Psoas muscle (tissue), 8 donors: Measurements from ENCODE around the gene PCDHGA11. TPM values are rescaled to one million over a fixed set of nuclear protein-coding genes. Genes with fewer than 3 reads are reported as not detected.

ENCODE experiments used
- ATAC-seq, 4 donors: fragments of 200-7000 bp; cut with Tn5 transposase; one replicate each; pipeline ENCODE4 v1.9.1; 2020; ENCODE audit warnings: moderate library complexity in 3 of 4, mild to moderate bottlenecking in 2 of 4
- DNase-seq, 2 donors: peaks; one replicate each; pipeline ENCODE4 v3.0.0-alpha.2; 2020
- H3K27ac ChIP-seq: fragments of 200-600 bp; one replicate; pipeline ENCODE4 v1.8.0; 2022
- H3K27me3 ChIP-seq, 3 donors: fragments of 200-600 bp in 1 of 3; one replicate each; pipeline versions ENCODE4 v1.6.1 to v1.8.0; 2013 to 2022; ENCODE audit warnings: low read length in 2 of 3, mild to moderate bottlenecking in 2 of 3, moderate library complexity in 1 of 3; ENCODE audit not compliant: insufficient read depth in 3 of 3
- H3K36me3 ChIP-seq, 2 donors: fragments of 200-600 bp in 1 of 2; one replicate each; pipeline versions ENCODE4 v1.6.1 to v1.8.0; 2013 to 2022; ENCODE audit warnings: low read depth in 1 of 2, mild to moderate bottlenecking in 1 of 2, moderate library complexity in 1 of 2; ENCODE audit not compliant: insufficient read depth in 1 of 2
- H3K4me1 ChIP-seq: fragments of 200-600 bp; one replicate; pipeline ENCODE4 v1.8.0; 2022
- H3K4me3 ChIP-seq: fragments of 200-600 bp; one replicate; pipeline ENCODE4 v1.8.0; 2022; ENCODE audit warnings: mild to moderate bottlenecking
- H3K9me3 ChIP-seq: fragments of 200-600 bp; one replicate; pipeline ENCODE4 v1.8.0; 2022
- WGBS, 3 donors: extraction: QIAGEN DNeasy Blood & Tissue Kit; methylation state at CpG; one replicate each; pipeline versions ENCODE4 v1.1.6 to v1.1.7; 2013; 5-methylcytosine and 5-hydroxymethylcytosine counted together
- intact Hi-C, 2 donors: fragments of 100-400 bp; cut with DNase I; formaldehyde crosslinking; loops; one replicate each; pipeline versions ENCODE4 v1.11.0 to v1.14.2; 2022
- polyA plus RNA-seq, 3 donors: library from polyadenylated mRNA; stranded (reverse); fragments of 200-250 nt; gene quantifications; one replicate each; pipeline ENCODE4 v1.2.3, GENCODE V29; 2013
- total RNA-seq, 4 donors: library from RNA; stranded (reverse); fragmentation: NEBNext Ultra II Directional in 2 of 4; extraction: Animal tissue kit (Norgen Biotek cat#: 25700) in 2 of 4; gene quantifications; one replicate each; pipeline versions ENCODE4 v1.2.1 to v1.2.4, GENCODE V29; 2021 to 2023
- TF ChIP-seq, protein P1 (sequence below): fragments of 200-600 bp; IDR thresholded peaks from one replicate; pipeline ENCODE4 v1.8.0; 2022; ENCODE audit warnings: antibody characterized with exemption
- donor health status: healthy with polysubstance abuse.
- donor health status: DM: no; HTN: no; CAD: no; lungs with moderate emphysema.
- donor health status: Bipolar disorder and iron deficiency.
- donor health status: healthy.
- donor health status: DM: yes; HTN: yes; CAD: no.
- donor health status: DM: no; HTN: no; CAD: no.
- donor health status: DM: no; HTN: no; CAD: no.
- donor health status: DM: yes; HTN: yes; CAD: no.

The PCDHGA11 gene
- total and polyA plus RNA-seq, 7 donors = 0.21 to 4.4 (median 0.94) TPM

- Histone ChIP-seq H3K27ac (no peak overlapping the region), H3K4me3 (no peak overlapping the region), H3K27me3 (no peaks in the 10 kb centered on the region), H3K36me3 (no peaks in the 10 kb centered on the region), H3K9me3 (no peaks in the 10 kb centered on the region), H3K4me1 (no peaks in the 10 kb centered on the region)
- ATAC-seq = no peak
- intact Hi-C loops = no loop called here
- 98 to 99% (median 98%) methylated on average over 3 of the region's 3 CpGs for WGBS, 3 donors
- TF ChIP-seq, protein P1, sequence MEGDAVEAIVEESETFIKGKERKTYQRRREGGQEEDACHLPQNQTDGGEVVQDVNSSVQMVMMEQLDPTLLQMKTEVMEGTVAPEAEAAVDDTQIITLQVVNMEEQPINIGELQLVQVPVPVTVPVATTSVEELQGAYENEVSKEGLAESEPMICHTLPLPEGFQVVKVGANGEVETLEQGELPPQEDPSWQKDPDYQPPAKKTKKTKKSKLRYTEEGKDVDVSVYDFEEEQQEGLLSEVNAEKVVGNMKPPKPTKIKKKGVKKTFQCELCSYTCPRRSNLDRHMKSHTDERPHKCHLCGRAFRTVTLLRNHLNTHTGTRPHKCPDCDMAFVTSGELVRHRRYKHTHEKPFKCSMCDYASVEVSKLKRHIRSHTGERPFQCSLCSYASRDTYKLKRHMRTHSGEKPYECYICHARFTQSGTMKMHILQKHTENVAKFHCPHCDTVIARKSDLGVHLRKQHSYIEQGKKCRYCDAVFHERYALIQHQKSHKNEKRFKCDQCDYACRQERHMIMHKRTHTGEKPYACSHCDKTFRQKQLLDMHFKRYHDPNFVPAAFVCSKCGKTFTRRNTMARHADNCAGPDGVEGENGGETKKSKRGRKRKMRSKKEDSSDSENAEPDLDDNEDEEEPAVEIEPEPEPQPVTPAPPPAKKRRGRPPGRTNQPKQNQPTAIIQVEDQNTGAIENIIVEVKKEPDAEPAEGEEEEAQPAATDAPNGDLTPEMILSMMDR = no peak
- DNase-seq = no peak
Observed at GRCh38 chr5:141465351-141465750, 44.5 kb downstream of the PCDHGA11 start.

Other genes starting within 250 kb of the PCDHGA11 start
Only the 30 nearest of the 37 such genes appear.
- gene PCDHB12, start 212.3 kb upstream of the PCDHGA11 start, total RNA-seq = under 1 TPM; 0.44 to 0.96 (median 0.83) TPM
- gene PCDHB12, start 212.3 kb upstream of the PCDHGA11 start, polyA plus RNA-seq = under 1 TPM; 0.10 to 0.21 (median 0.21) TPM
- gene PCDHB13, start 207.1 kb upstream of the PCDHGA11 start, total RNA-seq = under 1 TPM; 0.44 to 0.81 (median 0.62) TPM
- gene PCDHB13, start 207.1 kb upstream of the PCDHGA11 start, polyA plus RNA-seq = under 1 TPM; 0.06 to 0.26 (median 0.18) TPM
- under 1 TPM; 0.48 to 0.75 (median 0.50) TPM for gene PCDHB14, start 197.7 kb upstream of the PCDHGA11 start, total RNA-seq
- under 1 TPM; 0.20 to 0.51 (median 0.32) TPM for gene PCDHB14, start 197.7 kb upstream of the PCDHGA11 start, polyA plus RNA-seq
- gene PCDHB15, start 175.7 kb upstream of the PCDHGA11 start, total RNA-seq = 1 to 10 TPM in 2 of 4 donors, under 1 TPM in 2; 0.50 to 2.5 (median 0.91) TPM
- gene PCDHB15, start 175.7 kb upstream of the PCDHGA11 start, polyA plus RNA-seq = under 1 TPM; 0.44 to 0.58 (median 0.45) TPM
- under 1 TPM in 2 of 4 donors, not detected in 2; 0.19 to 0.32 TPM for gene SLC25A2, start 117.0 kb upstream of the PCDHGA11 start, total RNA-seq
- under 1 TPM in 1 of 3 donors, not detected in 2; 0.04 TPM for gene SLC25A2, start 117.0 kb upstream of the PCDHGA11 start, polyA plus RNA-seq
- gene TAF7, start 100.3 kb upstream of the PCDHGA11 start, total RNA-seq = 100 to 1,000 TPM in 2 of 4 donors, 10 to 100 TPM in 2; 92.9 to 139 (median 117) TPM
- 100 to 1,000 TPM; 112 to 249 (median 139) TPM for gene TAF7, start 100.3 kb upstream of the PCDHGA11 start, polyA plus RNA-seq
- 1 to 10 TPM in 1 of 4 donors, under 1 TPM in 3; 0.51 to 1.4 (median 0.65) TPM for gene PCDHGA1, start 90.5 kb upstream of the PCDHGA11 start, total RNA-seq
- 1 to 10 TPM in 1 of 3 donors, under 1 TPM in 2; 0.27 to 2.1 (median 0.56) TPM for gene PCDHGA1, start 90.5 kb upstream of the PCDHGA11 start, polyA plus RNA-seq
- gene PCDHGA2, start 82.3 kb upstream of the PCDHGA11 start, total RNA-seq = 1 to 10 TPM; 1.2 to 1.8 (median 1.6) TPM
- gene PCDHGA2, start 82.3 kb upstream of the PCDHGA11 start, polyA plus RNA-seq = 1 to 10 TPM in 1 of 3 donors, under 1 TPM in 2; 0.22 to 1.1 (median 0.25) TPM
- 1 to 10 TPM in 3 of 4 donors, under 1 TPM in 1; 0.97 to 2.4 (median 1.7) TPM for gene PCDHGA3, start 77.2 kb upstream of the PCDHGA11 start, total RNA-seq
- under 1 TPM; 0.33 to 0.67 (median 0.34) TPM for gene PCDHGA3, start 77.2 kb upstream of the PCDHGA11 start, polyA plus RNA-seq
- 1 to 10 TPM in 2 of 4 donors, under 1 TPM in 2; 0.71 to 1.8 (median 1.2) TPM for gene PCDHGB1, start 71.0 kb upstream of the PCDHGA11 start, total RNA-seq
- gene PCDHGB1, start 71.0 kb upstream of the PCDHGA11 start, polyA plus RNA-seq = under 1 TPM; 0.08 to 0.22 (median 0.12) TPM
- 1 to 10 TPM in 3 of 4 donors, under 1 TPM in 1; 0.84 to 2.4 (median 2.2) TPM for gene PCDHGA4, start 66.0 kb upstream of the PCDHGA11 start, total RNA-seq
- under 1 TPM; 0.14 to 0.47 (median 0.40) TPM for gene PCDHGA4, start 66.0 kb upstream of the PCDHGA11 start, polyA plus RNA-seq
- 1 to 10 TPM; 1.2 to 2.4 (median 1.9) TPM for gene PCDHGB2, start 61.1 kb upstream of the PCDHGA11 start, total RNA-seq
- under 1 TPM; 0.10 to 0.67 (median 0.65) TPM for gene PCDHGB2, start 61.1 kb upstream of the PCDHGA11 start, polyA plus RNA-seq
- 1 to 10 TPM in 2 of 4 donors, under 1 TPM in 2; 0.84 to 2.0 (median 1.2) TPM for gene PCDHGA5, start 56.9 kb upstream of the PCDHGA11 start, total RNA-seq
- gene PCDHGA5, start 56.9 kb upstream of the PCDHGA11 start, polyA plus RNA-seq = under 1 TPM; 0.07 to 0.38 (median 0.35) TPM
- gene PCDHGB3, start 50.8 kb upstream of the PCDHGA11 start, total RNA-seq = 1 to 10 TPM in 3 of 4 donors, under 1 TPM in 1; 0.92 to 2.0 (median 1.2) TPM
- gene PCDHGB3, start 50.8 kb upstream of the PCDHGA11 start, polyA plus RNA-seq = under 1 TPM; 0.17 to 0.44 (median 0.35) TPM
- 1 to 10 TPM; 1.3 to 2.5 (median 1.8) TPM for gene PCDHGA6, start 47.2 kb upstream of the PCDHGA11 start, total RNA-seq
- gene PCDHGA6, start 47.2 kb upstream of the PCDHGA11 start, polyA plus RNA-seq = under 1 TPM; 0.03 to 0.72 (median 0.57) TPM
- gene PCDHGA7, start 38.3 kb upstream of the PCDHGA11 start, total RNA-seq = 1 to 10 TPM in 2 of 4 donors, under 1 TPM in 2; 0.97 to 2.2 (median 1.1) TPM
- under 1 TPM; 0.07 to 0.35 (median 0.35) TPM for gene PCDHGA7, start 38.3 kb upstream of the PCDHGA11 start, polyA plus RNA-seq
- gene PCDHGB4, start 33.4 kb upstream of the PCDHGA11 start, total RNA-seq = 1 to 10 TPM in 3 of 4 donors, under 1 TPM in 1; 0.99 to 3.0 (median 2.0) TPM
- under 1 TPM; 0.24 to 0.52 (median 0.49) TPM for gene PCDHGB4, start 33.4 kb upstream of the PCDHGA11 start, polyA plus RNA-seq
- 1 to 10 TPM in 3 of 4 donors, under 1 TPM in 1; 0.82 to 1.6 (median 1.3) TPM for gene PCDHGA8, start 28.4 kb upstream of the PCDHGA11 start, total RNA-seq
- under 1 TPM; 0.04 to 0.30 (median 0.26) TPM for gene PCDHGA8, start 28.4 kb upstream of the PCDHGA11 start, polyA plus RNA-seq
- 1 to 10 TPM; 2.7 to 5.1 (median 4.0) TPM for gene PCDHGB5, start 23.1 kb upstream of the PCDHGA11 start, total RNA-seq
- gene PCDHGB5, start 23.1 kb upstream of the PCDHGA11 start, polyA plus RNA-seq = 1 to 10 TPM in 1 of 3 donors, under 1 TPM in 2; 0.61 to 1.4 (median 0.95) TPM
- 1 to 10 TPM; 1.5 to 3.5 (median 1.9) TPM for gene PCDHGA9, start 18.3 kb upstream of the PCDHGA11 start, total RNA-seq
- under 1 TPM; 0.11 to 0.42 (median 0.36) TPM for gene PCDHGA9, start 18.3 kb upstream of the PCDHGA11 start, polyA plus RNA-seq
- gene PCDHGB6, start 13.0 kb upstream of the PCDHGA11 start, total RNA-seq = 1 to 10 TPM; 2.0 to 4.1 (median 2.9) TPM
- gene PCDHGB6, start 13.0 kb upstream of the PCDHGA11 start, polyA plus RNA-seq = under 1 TPM; 0.46 to 0.83 (median 0.82) TPM
- gene PCDHGA10, start 8.1 kb upstream of the PCDHGA11 start, total RNA-seq = 1 to 10 TPM in 3 of 4 donors, under 1 TPM in 1; 0.86 to 3.9 (median 2.8) TPM
- gene PCDHGA10, start 8.1 kb upstream of the PCDHGA11 start, polyA plus RNA-seq = under 1 TPM; 0.27 to 0.56 (median 0.39) TPM
- 1 to 10 TPM; 3.8 to 7.2 (median 5.7) TPM for gene PCDHGB7, start 3.4 kb upstream of the PCDHGA11 start, total RNA-seq
- 1 to 10 TPM in 1 of 3 donors, under 1 TPM in 2; 0.70 to 1.1 (median 0.90) TPM for gene PCDHGB7, start 3.4 kb upstream of the PCDHGA11 start, polyA plus RNA-seq
- gene PCDHGA12, start 9.5 kb downstream of the PCDHGA11 start, total RNA-seq = 1 to 10 TPM; 2.6 to 6.9 (median 3.6) TPM
- gene PCDHGA12, start 9.5 kb downstream of the PCDHGA11 start, polyA plus RNA-seq = under 1 TPM; 0.38 to 0.56 (median 0.39) TPM
- gene PCDHGC3, start 54.9 kb downstream of the PCDHGA11 start, total RNA-seq = 10 to 100 TPM in 3 of 4 donors, 1 to 10 TPM in 1; 7.3 to 25.2 (median 14.2) TPM
- 10 to 100 TPM in 1 of 3 donors, 1 to 10 TPM in 2; 8.6 to 22.3 (median 9.0) TPM for gene PCDHGC3, start 54.9 kb downstream of the PCDHGA11 start, polyA plus RNA-seq
- 1 to 10 TPM in 1 of 4 donors, under 1 TPM in 3; 0.36 to 1.2 (median 0.65) TPM for gene PCDHGC4, start 64.0 kb downstream of the PCDHGA11 start, total RNA-seq
- gene PCDHGC4, start 64.0 kb downstream of the PCDHGA11 start, polyA plus RNA-seq = under 1 TPM in 2 of 3 donors, not detected in 1; 0.06 to 0.18 TPM
- 1 to 10 TPM in 1 of 4 donors, under 1 TPM in 3; 0.49 to 1.2 (median 0.65) TPM for gene PCDHGC5, start 68.0 kb downstream of the PCDHGA11 start, total RNA-seq
- gene PCDHGC5, start 68.0 kb downstream of the PCDHGA11 start, polyA plus RNA-seq = under 1 TPM in 2 of 3 donors, not detected in 1; 0.08 to 0.95 TPM
- 100 to 1,000 TPM; 112 to 217 (median 160) TPM for gene DIAPH1, start 197.9 kb downstream of the PCDHGA11 start, total RNA-seq
- 100 to 1,000 TPM in 2 of 3 donors, 10 to 100 TPM in 1; 93.1 to 147 (median 122) TPM for gene DIAPH1, start 197.9 kb downstream of the PCDHGA11 start, polyA plus RNA-seq
- 10 to 100 TPM; 16.9 to 34.1 (median 27.1) TPM for gene HDAC3, start 215.8 kb downstream of the PCDHGA11 start, total RNA-seq
- 10 to 100 TPM; 30.1 to 41.3 (median 34.7) TPM for gene HDAC3, start 215.8 kb downstream of the PCDHGA11 start, polyA plus RNA-seq
- gene RELL2, start 215.9 kb downstream of the PCDHGA11 start, total RNA-seq = under 1 TPM in 3 of 4 donors, not detected in 1; 0.11 to 0.66 (median 0.61) TPM
- 1 to 10 TPM in 1 of 3 donors, under 1 TPM in 2; 0.31 to 1.5 (median 0.63) TPM for gene RELL2, start 215.9 kb downstream of the PCDHGA11 start, polyA plus RNA-seq